CD4-positive, alpha-beta T cell treated with Interleukin-15 for 1 hour (primary cell): ENCODE measurements around the gene RAB1A.

ENCODE experiments used
- DNase-seq: peaks from one replicate; pipeline ENCODE4 v3.0.0-alpha.2; 2020

RAB1A gene

DNA sequence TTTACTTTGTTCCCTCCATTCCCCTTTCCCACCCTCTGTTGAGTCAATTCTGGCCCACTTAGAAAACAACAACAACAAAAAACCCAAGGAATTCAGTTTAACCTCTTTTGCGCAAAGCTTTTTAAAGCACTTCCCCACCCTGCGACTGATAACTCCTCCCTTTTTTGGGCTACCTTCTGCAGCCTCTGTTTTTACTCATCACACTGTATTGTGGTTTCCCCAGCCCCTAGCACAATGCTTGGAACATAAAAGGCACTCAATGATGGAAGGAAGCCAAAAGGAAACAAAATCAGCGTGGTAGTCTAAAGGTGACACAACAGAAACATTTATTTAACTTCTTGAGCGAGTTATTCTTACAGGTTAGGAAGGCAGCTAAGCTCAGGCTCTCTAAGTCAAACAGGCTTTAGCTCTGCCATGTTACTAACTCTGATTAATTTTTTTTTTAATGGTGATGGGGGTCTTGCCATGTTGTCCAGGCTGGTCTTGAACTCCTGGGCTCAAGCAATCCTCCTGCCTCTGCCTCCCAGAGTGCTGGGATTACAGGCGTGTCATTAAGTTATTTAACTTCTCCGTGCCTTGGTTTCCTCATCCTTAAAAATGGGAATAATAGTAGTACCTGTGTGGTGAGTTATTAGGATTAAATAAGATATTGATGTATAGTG lies 72.4 kb downstream of the RAB1A start:
- peak; percentile 54 for DNase-seq

DNA sequence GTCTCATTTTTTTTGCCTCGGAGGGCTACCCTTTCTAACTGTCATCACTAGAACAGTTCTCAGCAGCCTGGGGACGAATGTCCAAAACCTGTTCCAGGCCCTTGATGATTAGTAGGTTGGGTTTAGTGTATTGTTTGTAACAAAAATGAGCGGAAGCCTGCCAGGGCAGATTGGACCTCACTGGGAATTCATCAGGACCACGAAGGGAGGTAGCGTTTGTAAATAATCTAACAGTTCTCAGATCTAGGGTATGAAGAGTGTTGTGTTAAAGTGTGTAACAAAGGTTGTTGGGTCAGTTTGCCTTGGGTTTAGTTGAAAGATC lies 72.9 kb downstream of the RAB1A start:
- no peak for DNase-seq

DNA sequence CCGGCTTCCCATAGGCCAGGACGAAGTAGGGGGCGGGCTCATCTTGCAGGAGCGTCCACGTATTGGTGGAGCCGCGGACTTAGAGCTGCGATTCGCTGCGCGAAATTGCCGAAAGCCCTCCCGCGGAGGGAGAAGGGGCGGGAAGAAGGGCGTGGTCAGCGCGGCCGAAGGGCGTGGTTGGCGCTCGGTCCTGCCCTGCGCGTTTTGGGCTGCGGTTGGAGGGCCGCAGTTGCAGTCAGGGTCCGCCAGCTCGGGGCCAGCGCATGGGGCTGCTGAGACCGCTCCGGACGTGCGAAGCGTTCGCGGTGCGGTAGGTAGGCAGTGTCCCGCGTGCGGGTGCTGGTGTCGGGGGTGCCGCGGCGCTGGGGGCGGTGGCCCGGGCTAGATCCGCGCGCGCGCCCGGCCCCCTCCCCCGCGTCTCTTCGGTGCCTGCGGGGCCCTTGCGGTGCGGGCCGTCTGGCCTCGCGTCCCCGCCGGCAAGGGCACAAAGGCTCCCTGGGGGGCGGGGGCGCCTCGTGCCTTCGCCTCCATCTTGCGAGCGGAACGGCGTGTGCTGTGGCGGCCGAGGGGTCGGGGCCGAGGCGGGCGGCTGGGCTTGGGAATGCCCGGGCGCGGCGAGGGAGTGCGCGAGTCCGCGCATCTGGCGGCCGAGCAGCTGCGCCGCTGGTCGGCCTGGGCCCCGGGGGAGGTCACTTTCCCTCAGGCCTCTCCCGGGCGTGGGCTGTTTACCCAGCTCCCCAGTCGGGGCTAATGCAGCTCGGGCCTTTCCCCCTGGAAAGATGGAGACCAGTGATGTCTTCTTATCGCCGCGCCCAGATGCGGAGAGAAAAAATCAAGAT lies 73.5 kb downstream of the RAB1A start, which contains the start of gene CEP68:
CEP68 (plus strand) TSS at position 202 of the 839 bp plus-strand sequence. CDS start 13,029 bp downstream, outside the sequence.
- DNase-seq, result peak; percentile 95

DNA sequence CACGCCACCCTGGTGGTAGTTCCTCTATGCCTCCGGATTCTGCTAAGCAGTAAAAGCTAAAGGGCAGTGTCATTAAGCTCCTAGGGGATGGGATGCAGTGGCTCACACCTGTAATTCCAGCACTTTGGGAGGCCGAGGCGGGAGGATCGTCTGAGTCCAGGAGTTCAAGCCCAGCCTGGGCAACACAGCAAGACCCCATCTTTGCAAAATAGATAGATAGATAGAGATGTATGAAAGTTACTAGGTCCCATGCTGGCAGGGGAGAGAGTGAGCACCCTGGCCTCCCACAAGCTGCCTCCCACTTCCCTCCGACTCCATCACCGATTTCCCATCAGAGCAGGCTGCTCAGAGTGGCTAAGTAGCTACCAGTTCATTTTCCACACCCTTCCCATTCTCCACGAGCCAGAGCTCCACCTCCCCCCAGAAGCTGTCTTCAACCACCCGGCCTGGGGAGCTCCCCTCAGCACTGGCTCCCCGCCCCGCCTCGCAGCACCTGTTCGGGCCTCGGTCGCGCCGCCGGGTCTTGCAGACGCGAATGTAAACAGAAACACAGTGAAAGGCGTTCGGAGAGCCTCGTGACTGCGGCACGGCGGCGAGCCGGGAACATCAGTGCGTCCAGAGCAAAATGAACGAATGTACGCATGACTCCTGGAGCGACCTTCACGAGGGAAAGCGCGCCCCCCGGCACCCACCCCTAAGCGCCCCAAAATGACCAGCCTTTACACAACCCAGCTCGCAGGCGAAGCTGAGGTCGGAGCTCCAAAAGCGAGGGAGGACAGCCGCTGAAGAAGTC lies 74.3 kb downstream of the RAB1A start:
- peak; percentile 62 for DNase-seq

DNA sequence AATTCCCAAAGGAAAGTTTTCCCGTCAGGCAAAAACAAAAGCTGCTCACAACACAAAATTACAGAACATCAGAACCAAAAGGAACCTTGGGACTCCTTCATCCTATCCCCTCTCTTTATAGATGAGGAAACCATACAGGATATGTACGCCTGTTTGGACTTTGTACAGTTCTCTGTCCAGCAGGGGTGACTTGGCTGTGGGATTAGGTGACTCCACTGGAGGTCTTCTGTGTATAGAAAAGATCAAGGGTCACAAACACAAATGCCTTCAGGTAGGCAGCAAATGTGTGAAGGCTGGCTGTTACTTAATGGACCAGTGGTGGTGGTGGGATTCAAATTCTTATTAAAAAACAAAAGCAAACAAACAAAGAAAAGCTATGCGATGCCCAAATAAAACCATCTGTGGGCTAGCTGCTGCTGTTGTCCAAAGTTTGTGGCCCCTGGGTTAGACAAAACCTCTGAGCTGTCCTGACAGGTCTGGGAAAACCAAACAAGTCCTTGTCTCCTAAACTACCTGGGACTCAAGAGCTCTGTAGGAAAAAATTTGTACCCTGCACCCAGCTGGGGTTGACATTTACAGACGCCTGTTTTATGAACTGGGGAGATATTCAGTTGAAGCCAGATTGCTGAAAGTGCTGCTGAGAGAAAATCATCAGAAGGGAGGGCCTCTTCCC lies 75.0 kb downstream of the RAB1A start:
- DNase-seq, result no peak

DNA sequence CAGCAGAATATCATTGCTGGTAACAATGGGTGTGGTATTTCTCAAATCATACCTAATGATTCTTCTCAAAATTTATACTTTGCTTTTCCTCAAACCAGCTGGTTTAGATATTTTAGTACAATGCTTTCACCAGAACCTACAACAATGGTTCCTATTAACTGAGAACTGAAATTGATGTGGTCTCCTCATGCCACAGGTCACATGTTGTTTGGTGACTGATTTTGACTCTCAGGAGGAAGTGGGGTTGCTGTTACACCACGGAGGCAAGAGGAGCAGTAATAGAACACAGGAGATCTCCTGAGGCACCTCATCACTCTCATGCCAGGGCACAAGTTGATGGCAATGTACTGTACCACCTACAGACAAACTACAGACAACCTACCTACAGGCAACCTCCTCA lies 76.7 kb downstream of the RAB1A start:
- peak; percentile 64 for DNase-seq

DNA sequence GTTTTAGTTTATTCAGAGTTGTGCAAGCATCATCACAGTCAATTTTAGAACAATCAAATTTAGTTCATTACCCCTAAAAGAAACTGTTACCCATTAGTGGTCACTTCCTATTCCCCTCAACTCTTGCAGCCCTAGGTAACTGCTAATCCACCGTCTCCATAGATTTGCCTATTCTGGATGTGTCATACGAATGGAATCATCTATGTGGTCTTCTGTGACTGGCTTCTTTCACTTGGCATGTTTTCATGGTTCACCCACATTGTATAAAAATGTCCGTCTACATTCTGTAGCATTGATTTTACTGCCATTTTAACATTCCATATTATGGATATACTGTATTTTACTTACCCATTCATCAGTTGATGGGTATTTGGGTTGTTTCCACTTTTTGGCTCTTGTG lies 79.0 kb downstream of the RAB1A start:
- no peak for DNase-seq

DNA sequence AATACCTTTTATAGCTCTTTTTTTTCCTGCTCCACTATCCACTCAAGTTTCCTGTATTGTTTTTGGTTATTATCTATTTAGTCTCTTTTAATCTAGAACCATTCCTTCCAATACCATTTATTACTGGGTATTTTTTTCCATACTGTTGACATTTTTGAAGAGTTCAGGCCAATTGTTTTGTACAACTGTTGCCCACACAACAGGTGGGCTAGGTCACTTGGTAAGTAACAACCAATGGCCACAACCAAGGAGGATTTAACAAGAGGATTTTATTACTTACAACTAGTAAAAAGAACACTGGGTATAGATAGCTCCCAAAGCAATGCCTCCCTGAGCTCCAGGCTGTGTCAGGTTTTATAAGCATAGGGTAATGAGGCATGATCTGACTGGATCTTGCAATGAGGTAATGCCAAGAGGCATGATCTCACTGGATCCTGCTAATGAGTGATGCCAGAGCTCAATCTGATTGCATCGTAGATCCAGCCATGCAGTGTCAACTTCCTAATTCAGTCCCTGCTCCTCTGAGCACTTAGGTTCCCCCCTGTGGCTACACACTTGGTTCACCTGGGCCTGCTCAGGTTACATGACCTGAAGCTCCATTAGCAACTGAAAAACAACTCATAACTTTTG lies 80.8 kb downstream of the RAB1A start:
- DNase-seq, result no peak

DNA sequence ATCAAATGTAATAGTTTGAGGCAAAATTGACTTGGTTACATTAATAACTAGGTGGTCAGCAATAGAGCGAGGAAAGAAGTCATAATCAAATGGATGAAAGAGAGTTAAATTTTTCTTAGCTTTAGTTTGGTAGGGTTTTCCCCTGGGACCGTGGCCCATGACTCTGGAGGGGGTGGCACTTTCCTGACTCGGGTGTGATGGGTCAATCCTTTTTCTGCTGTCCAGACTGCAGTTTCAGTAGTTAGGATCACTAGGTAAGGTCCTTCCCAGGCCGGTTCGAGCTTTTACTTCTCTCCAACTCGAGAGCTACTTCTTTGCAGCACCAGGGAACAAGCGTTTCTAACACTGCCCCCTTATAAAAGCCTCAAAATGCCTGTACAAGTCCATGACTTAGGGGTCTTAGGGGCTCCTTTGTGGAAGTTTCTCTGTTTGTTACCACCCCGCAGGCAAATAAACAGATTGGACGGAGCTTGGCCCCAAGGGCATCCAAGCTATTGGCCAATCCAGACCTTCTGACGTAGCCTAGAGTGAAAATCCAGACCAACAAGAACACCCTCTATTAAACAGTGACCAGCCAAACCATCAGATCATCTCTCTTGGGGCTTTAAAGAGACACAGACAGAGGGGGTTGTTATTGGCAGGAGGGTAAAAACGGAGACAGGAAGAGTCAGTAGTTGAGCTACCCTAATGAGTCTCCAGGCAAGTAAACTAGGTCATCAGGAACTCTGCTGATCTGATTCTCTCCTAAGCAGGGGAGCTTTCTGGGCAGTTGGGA lies 83.1 kb downstream of the RAB1A start:
- DNase-seq, result no peak

DNA sequence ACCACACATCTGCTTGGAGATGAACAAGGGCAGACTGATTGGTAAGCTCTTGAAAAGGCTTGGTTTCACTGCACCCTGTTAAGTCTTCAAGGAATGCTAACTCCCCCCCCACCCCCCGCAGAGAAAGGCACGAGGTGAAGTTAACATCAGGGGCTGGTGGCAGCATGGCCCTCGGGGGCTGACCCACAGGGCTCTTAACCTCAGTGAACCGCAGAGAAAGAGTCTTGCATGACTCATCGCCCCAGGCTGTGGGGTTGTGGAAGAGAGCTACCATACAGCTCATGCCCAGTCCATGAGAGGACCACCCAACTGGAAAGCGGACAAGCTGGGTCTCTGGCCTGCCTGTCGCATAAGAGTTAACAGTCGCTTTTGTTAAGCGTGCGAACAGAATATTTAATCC lies 84.3 kb downstream of the RAB1A start:
- no peak for DNase-seq

DNA sequence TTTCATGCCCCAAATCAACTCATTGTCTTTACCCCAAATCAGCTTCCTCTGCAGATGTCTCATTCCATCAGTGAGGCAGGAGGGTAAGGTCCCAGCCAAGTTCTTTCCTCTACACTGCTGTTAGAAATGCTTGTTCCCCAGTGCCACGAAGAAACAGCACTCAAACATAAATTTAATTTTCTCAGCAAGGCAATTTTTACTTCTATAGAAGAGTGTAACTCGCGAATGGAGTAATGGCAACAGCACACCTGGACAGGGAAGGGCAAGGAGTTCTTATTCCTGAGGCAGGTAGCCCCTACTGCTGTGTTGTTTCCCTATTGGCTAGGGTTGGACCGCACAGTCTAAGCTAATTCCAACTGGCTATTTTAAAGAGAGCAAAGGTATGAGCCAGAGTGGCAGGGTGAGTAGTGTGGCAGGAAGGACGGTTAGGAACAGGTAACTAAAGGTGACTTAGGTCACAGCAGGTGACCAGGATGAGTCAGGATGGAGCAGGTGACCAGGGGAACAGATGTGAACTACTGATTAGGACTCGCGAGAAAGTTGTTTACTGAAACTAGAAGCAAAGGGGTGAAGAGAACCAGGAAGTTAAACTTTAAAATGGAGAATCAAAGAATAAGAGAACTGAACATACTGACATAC lies 85.7 kb downstream of the RAB1A start:
- DNase-seq, result no peak

DNA sequence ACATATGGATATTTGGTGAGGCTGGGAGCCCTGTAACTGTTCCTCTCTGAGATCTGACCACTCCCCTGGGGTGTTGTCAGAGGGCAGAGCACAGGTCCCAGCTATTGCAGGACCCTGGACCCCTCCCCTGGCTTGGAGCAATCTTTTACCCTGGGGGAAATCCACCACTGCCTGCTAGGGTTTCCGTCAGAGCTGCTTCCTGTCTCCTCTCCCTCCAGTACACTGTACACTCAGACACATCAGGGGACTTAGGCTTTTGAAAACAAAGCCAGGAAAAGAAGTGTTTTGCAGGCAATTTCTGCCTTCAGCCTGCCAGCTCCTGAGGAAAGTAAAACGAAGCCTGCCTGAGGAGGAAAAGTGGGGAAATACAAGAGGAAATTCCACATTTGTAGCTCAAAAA lies 86.9 kb downstream of the RAB1A start:
- DNase-seq, result no peak

DNA sequence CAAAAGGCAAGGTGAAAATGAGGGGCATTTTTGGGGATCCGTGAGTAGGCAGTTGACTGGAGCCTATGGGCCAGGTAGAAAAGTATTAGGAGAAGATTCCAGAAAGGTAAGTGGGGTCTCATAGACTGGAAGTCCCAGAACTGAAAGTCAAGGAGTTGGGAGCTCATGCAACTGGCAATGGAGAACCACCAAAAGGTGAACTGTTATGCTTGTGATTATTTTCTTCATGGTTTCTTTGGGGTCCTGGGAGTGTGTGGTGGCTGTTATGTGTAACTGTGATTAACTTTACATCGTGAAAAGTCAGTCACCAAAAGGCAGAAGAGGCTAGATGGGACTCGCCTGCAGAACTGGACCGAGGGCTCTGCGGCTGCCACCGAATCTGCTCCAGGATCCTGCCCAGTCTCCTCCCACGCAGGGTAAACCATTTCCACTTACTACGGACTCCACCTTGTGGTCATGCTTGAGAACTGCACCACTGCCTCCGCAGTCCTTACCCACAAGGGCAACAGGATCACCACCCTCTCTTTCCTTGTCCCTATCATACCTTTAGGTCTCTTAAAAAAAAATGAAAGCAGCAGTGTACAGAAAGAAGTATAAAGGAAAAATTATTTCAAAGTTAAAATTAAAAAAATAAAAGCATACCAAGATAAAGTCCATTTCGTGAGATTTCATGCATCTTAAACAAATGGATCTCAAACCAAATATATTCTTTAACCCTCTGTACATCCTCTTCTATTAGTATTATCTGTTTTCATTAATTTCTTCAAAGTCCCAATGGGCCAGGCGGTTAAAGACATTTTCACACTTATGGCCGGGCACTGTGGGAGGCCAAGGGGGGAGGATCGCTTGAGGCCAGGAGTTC lies 89.3 kb downstream of the RAB1A start:
- peak; percentile 78 for DNase-seq

DNA sequence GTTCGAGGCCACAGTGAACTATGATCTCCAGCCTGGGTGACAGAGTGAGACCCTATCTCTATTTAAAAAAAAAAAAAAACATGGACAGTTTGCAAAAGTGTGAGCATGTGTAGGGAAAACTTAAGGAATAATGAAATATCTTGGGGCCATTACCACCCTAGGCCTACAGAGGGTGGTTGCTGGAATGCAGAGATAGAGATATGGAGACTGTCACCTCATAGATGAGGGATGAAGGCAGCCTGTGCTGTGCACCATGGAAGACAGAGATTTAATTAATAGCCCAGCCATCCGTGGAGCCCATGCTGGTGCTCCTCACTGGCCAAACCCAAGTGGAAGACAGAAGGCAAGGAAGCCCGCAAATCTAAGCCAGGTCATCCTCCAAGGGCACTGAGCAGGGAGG lies 90.3 kb downstream of the RAB1A start:
- DNase-seq, result no peak

DNA sequence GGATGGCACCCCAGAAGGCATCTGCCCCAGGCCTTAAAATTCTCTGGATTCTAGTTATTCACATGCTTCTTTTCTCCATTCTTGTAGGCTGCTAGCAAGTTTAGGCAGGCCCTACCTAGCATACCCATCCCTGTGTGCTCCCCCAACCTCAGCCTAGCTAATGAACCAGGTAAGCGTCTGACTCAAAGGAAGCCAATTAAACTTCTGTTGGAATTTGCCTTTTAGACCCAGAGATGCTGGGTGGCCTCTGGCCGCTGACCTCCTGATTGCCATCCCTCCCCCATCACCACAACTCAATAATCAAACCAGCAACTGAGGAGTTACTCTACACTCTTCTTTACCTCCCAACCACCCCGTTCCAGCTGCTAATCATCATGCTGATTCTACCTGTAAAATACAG lies 92.7 kb downstream of the RAB1A start:
- no peak for DNase-seq
